ENCODE results near the gene MARCO.

- TF ChIP-seq POLR2A (IDR thresholded peaks at IDR 0.05; ENCODE audit: low read length) (no peak), GATA1 (IDR thresholded peaks at IDR 0.05; ENCODE audit: low read depth, low read length) (no peak)
These were observed 68.3 kb downstream of the MARCO start for GRCh38 chr2:119010336-119010735.
